HUES64 (cell line): ENCODE data around the gene RAB7B.

Experiments used
- H3K27ac ChIP-seq: 2 replicates; pipeline ENCODE4 v1.7.0; 2013; ENCODE audit warnings: low read depth, low read length, inconsistent platforms
- H3K27me3 ChIP-seq: 2 replicates; pipeline ENCODE4 v1.6.1; 2013; ENCODE audit warnings: mild to moderate bottlenecking, low read length; ENCODE audit not compliant: insufficient read depth
- H3K36me3 ChIP-seq: 2 replicates; pipeline ENCODE4 v1.6.1; 2013; ENCODE audit warnings: mild to moderate bottlenecking, low read length; ENCODE audit not compliant: insufficient read depth
- H3K4me1 ChIP-seq: 2 replicates; pipeline ENCODE4 v1.6.1; 2013; ENCODE audit warnings: mild to moderate bottlenecking, low read length, moderate library complexity; ENCODE audit not compliant: insufficient read depth
- H3K4me3 ChIP-seq: 2 replicates; pipeline ENCODE4 v1.5.1; 2013; ENCODE audit warnings: mild to moderate bottlenecking, low read length, moderate library complexity
- H3K9ac ChIP-seq: 2 replicates; pipeline ENCODE4 v1.6.1; 2013; ENCODE audit warnings: mild to moderate bottlenecking, low read depth, low read length
- H3K9me3 ChIP-seq: 2 replicates; pipeline ENCODE4 v1.6.1; 2013; ENCODE audit warnings: low read depth, low read length; ENCODE audit not compliant: insufficient read depth
- WGBS: fragments of 150-250, 120-280 bp; methylation state at CpG from one replicate; pipeline ENCODE4 v1.1.7; 2013; ENCODE audit warnings: missing lambda C conversion rate; 5-methylcytosine and 5-hydroxymethylcytosine counted together

RAB7B gene

GRCh38 chr1:205959789-205960188, 43.4 kb downstream of the RAB7B start:
- Histone ChIP-seq H3K27ac (no peak overlapping the region), H3K27me3 (no peaks in the 10 kb centered on the region), H3K36me3 (no peaks in the 10 kb centered on the region), H3K9me3 (no peaks in the 10 kb centered on the region), H3K4me1 (no peaks in the 10 kb centered on the region), H3K4me3 (no peak overlapping the region), H3K9ac (no peak overlapping the region)
- 84% methylated on average over 4 of the region's 4 CpGs for WGBS

GRCh38 chr1:205955499-205955898, 47.7 kb downstream of the RAB7B start:
- 56% methylated on average over 1 of the region's 1 CpG for WGBS
- no peaks in the 10 kb centered on the region for H3K27me3 ChIP-seq
- no peak overlapping the region for H3K9ac ChIP-seq

GRCh38 chr1:205954819-205955404, 48.3 kb downstream of the RAB7B start:
- WGBS, result 84% methylated on average over 10 of the region's 11 CpGs
- no peaks in the 10 kb centered on the region for H3K9me3 ChIP-seq
- H3K9ac ChIP-seq, result no peak overlapping the region
- H3K27me3 ChIP-seq, result no peaks in the 10 kb centered on the region
- H3K36me3 ChIP-seq, result no peaks in the 10 kb centered on the region
- H3K4me3 ChIP-seq, result no peak overlapping the region
- H3K27ac ChIP-seq, result no peak overlapping the region
- peaks cover 10% of the 10 kb centered on the region for H3K4me1 ChIP-seq

More at GRCh38 chr1:205955499-205955898, 47.7 kb downstream of the RAB7B start:
- H3K9me3 ChIP-seq, result no peaks in the 10 kb centered on the region
- no peaks in the 10 kb centered on the region for H3K36me3 ChIP-seq
- peaks cover 10% of the 10 kb centered on the region for H3K4me1 ChIP-seq
- no peak overlapping the region for H3K4me3 ChIP-seq
- no peak overlapping the region for H3K27ac ChIP-seq

- H3K27me3 ChIP-seq, result no peaks in the 10 kb centered on the region
- H3K36me3 ChIP-seq, result no peaks in the 10 kb centered on the region
- H3K4me3 ChIP-seq, result no peak overlapping the region
- no peaks in the 10 kb centered on the region for H3K9me3 ChIP-seq
- 86% methylated on average over 1 of the region's 1 CpG for WGBS
- no peak overlapping the region for H3K27ac ChIP-seq
- H3K4me1 ChIP-seq, result peaks cover 10% of the 10 kb centered on the region
- H3K9ac ChIP-seq, result no peak overlapping the region
Measured at GRCh38 chr1:205951746-205952145, 51.4 kb downstream of the RAB7B start.

GRCh38 chr1:205950826-205951549, 52.2 kb downstream of the RAB7B start:
- no peak overlapping the region for H3K4me3 ChIP-seq
- no peaks in the 10 kb centered on the region for H3K9me3 ChIP-seq
- peaks cover 10% of the 10 kb centered on the region for H3K4me1 ChIP-seq
- H3K27me3 ChIP-seq, result no peaks in the 10 kb centered on the region
- H3K9ac ChIP-seq, result no peak overlapping the region
- H3K27ac ChIP-seq, result no peak overlapping the region
- WGBS, result 93% methylated on average over 7 of the region's 7 CpGs
- H3K36me3 ChIP-seq, result no peaks in the 10 kb centered on the region

GRCh38 chr1:205950280-205950679, 52.9 kb downstream of the RAB7B start:
- no peaks in the 10 kb centered on the region for H3K27me3 ChIP-seq
- WGBS, result 92% methylated on average over 8 of the region's 8 CpGs

GRCh38 chr1:205949753-205950152, 53.4 kb downstream of the RAB7B start:
- Histone ChIP-seq H3K4me1 (peaks cover 10% of the 10 kb centered on the region), H3K9ac (no peak overlapping the region), H3K4me3 (no peak overlapping the region), H3K9me3 (no peaks in the 10 kb centered on the region), H3K27ac (no peak overlapping the region), H3K27me3 (no peaks in the 10 kb centered on the region), H3K36me3 (no peaks in the 10 kb centered on the region)
- WGBS, result 95% methylated on average over 1 of the region's 1 CpG

More at GRCh38 chr1:205950280-205950679, 52.9 kb downstream of the RAB7B start:
- H3K9me3 ChIP-seq, result no peaks in the 10 kb centered on the region
- H3K4me1 ChIP-seq, result peaks cover 10% of the 10 kb centered on the region
- H3K9ac ChIP-seq, result no peak overlapping the region
- H3K36me3 ChIP-seq, result no peaks in the 10 kb centered on the region
- no peak overlapping the region for H3K4me3 ChIP-seq
- no peak overlapping the region for H3K27ac ChIP-seq

GRCh38 chr1:205948886-205949285, 54.3 kb downstream of the RAB7B start:
- no peaks in the 10 kb centered on the region for H3K36me3 ChIP-seq
- no peaks in the 10 kb centered on the region for H3K9me3 ChIP-seq
- H3K4me3 ChIP-seq, result no peak overlapping the region
- H3K27me3 ChIP-seq, result no peaks in the 10 kb centered on the region
- WGBS, result 92% methylated on average over 3 of the region's 3 CpGs
- peaks cover 6% of the 10 kb centered on the region for H3K4me1 ChIP-seq
- H3K9ac ChIP-seq, result no peak overlapping the region
- no peak overlapping the region for H3K27ac ChIP-seq

- H3K27ac ChIP-seq, result no peak overlapping the region
- no peaks in the 10 kb centered on the region; the same call in 1 of the 2 replicates for H3K4me1 ChIP-seq
- no peaks in the 10 kb centered on the region for H3K27me3 ChIP-seq
- H3K9ac ChIP-seq, result no peak overlapping the region
- no peak overlapping the region for H3K4me3 ChIP-seq
- 93% methylated on average over 4 of the region's 4 CpGs for WGBS
- no peaks in the 10 kb centered on the region for H3K36me3 ChIP-seq
- no peaks in the 10 kb centered on the region for H3K9me3 ChIP-seq
Measured at GRCh38 chr1:205948039-205948438, 55.2 kb downstream of the RAB7B start.

- no peak overlapping the region for H3K27ac ChIP-seq
- no peaks in the 10 kb centered on the region; the same call in 1 of the 2 replicates for H3K4me1 ChIP-seq
- H3K9ac ChIP-seq, result no peak overlapping the region
- H3K9me3 ChIP-seq, result no peaks in the 10 kb centered on the region
- no peak overlapping the region for H3K4me3 ChIP-seq
- no peaks in the 10 kb centered on the region for H3K27me3 ChIP-seq
- no peaks in the 10 kb centered on the region for H3K36me3 ChIP-seq
- 85% methylated on average over 4 of the region's 4 CpGs for WGBS
Measured at GRCh38 chr1:205947024-205947423, 56.2 kb downstream of the RAB7B start.

- Histone ChIP-seq H3K4me3 (no peak overlapping the region), H3K9me3 (no peaks in the 10 kb centered on the region), H3K27me3 (no peaks in the 10 kb centered on the region), H3K27ac (no peak overlapping the region), H3K36me3 (no peaks in the 10 kb centered on the region), H3K4me1 (peaks cover 6% of the 10 kb centered on the region), H3K9ac (no peak overlapping the region)
- WGBS, result 86% methylated on average over 3 of the region's 3 CpGs
Measured at GRCh38 chr1:205945069-205945468, 58.1 kb downstream of the RAB7B start.
